GM13976 (cell line): ENCODE measurements around the gene EIF2S1.

Experiments
- DNase-seq: peaks from one replicate; pipeline ENCODE4 v3.0.0; 2012; ENCODE audit warnings: low spot score
- CTCF ChIP-seq: IDR thresholded peaks from 2 replicates; pipeline ENCODE4 v1.5.1; 2012; ENCODE audit warnings: borderline replicate concordance, mild to moderate bottlenecking; ENCODE audit not compliant: insufficient read depth; ENCODE audit errors: extremely low read depth, missing control alignments, control extremely low read depth
- in situ Hi-C: fragments of 300-500 bp; cut with MboI; formaldehyde crosslinking; loops from one replicate; pipeline ENCODE4 v1.12.0; 2022; ENCODE audit warnings: low sequenced_read_pairs, mixed read lengths, inconsistent platforms; ENCODE audit not compliant: unreplicated experiment

Gene EIF2S1

DNA sequence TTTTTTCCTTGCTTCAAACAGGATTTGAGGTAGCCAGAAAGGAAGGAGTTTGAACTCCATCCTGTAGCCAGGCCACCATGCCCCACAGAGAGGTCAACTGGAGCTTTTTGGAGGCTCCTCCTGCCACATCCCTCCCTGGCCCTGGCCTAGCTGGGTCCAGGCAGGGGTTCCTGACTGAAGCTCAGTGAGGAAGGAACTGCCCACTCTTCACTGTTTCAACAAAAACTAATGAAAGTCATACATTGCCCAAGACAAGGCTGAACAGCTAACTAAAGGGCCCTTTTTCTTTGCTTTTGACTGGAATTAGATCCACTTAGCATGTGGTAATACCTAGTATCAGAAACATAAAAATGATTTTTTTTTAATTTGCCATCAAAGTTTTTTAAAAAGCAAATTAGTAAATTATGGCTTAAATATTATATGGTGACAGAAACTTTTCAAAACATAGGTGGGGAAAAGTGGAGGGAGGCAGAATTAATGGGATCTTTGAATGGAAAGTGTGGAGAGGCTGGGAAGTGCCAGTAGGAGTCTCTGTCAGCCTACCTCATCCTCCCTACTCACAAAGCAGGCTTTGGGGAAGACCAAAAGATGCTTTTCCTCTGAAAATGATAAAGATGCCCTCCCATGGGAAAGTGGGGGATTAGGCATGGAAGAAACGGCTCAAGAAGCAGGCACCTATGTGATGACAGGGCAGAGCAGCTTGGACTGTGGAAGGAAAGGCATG is 29.8 kb downstream of the EIF2S1 start:
- no peak for TF ChIP-seq CTCF
- DNase-seq: no peak
- in situ Hi-C loops: no loop called here

- in situ Hi-C loops: no loop called here
- no peak for DNase-seq
- TF ChIP-seq CTCF: no peak
Observed at GRCh38 chr14:67391268-67391667, 31.1 kb downstream of the EIF2S1 start.

DNA sequence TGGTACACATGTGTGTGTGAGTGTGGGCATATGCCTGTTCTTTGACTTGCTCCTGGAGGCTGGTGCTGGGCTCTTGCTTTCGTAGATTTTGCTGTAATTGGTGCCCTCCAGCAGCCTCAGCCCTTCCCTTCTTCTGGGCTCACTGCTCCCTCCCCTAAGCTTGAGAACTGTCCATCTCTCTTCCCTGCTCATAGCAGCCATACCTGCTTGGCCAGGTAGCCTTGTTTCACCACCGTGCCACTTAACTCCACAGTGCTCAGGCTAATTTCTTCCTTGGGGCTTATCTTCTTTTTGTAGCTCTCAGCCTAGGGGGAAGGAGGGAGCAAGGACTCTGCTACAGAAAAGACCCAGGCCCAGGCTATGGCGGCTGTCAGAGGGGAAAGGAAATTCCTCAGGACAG is 32.0 kb downstream of the EIF2S1 start:
- no peak for DNase-seq
- no peak for TF ChIP-seq CTCF
- in situ Hi-C loops: no loop called here

- in situ Hi-C loops: no loop called here
- DNase-seq: no peak
- no peak for TF ChIP-seq CTCF
Observed at GRCh38 chr14:67392800-67393199, 32.7 kb downstream of the EIF2S1 start.

DNA sequence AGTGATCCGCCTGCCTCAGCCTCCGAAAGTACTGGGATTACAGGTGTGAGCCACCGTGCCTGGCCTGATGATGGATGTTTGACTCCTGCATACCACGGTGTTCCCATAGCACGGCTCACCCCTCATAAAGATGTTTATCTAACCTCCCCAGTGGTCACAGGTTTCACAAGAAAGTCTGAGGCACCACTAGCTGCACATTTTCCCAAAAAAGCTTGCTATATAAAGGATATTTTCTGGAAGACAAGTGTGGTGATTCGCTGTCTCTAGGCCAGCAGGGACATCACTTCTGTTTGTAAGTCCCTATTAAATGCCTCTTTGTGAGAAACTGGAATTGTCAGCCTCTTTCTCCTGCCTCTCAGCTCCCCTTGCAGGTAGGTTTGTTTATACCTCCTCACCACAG is 33.6 kb downstream of the EIF2S1 start:
- TF ChIP-seq CTCF: no peak
- in situ Hi-C loops: no loop called here

GRCh38 chr14:67395086-67395875 is 35.2 kb downstream of the EIF2S1 start:
- no peak for DNase-seq
- in situ Hi-C loops: no loop called here
- no peak for TF ChIP-seq CTCF

More for the DNA sequence above, 33.6 kb downstream of the EIF2S1 start:
- no peak for DNase-seq

DNA sequence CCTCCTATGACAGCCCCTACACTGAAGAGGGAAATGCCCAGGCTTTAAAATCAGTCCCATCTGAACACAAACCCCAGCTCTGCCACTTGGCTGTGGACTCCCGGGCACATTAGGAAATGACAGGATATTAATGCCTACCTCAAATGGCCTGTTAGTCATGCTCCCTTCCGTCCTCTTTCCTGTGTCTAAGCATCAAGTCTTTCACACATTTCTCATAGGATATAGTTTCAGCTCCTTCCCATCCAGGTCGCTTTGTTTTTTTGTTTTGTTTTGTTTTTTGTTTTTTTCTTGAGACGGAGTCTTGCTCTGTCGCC is 35.7 kb downstream of the EIF2S1 start:
- in situ Hi-C loops: no loop called here
- no peak for TF ChIP-seq CTCF
- DNase-seq: no peak
